Measurements from ENCODE around the gene GULP1. TPM values are rescaled to one million over a fixed set of nuclear protein-coding genes. Genes with fewer than 3 reads are reported as not detected.

Gene GULP1
- polyA plus RNA-seq, 1 donor (not counting 4 experiments of a cell fraction or from before 2014, with no cell fraction given) = 11.7 TPM

- FAIRE-seq (no peak), DNase-seq (ENCODE audit: low read depth, low spot score) (no peak)
- H3K4me1 ChIP-seq (ENCODE audit: control insufficient read depth, extremely low read depth, insufficient read depth, low read length) = peaks cover 2% of the 10 kb centered on the region
- no peak overlapping the region for H3K4me3 ChIP-seq (ENCODE audit: control insufficient read depth in 2 of 3, extremely low read depth in 1 of 3, insufficient read depth in 2 of 3, low read depth in 1 of 3, low read length in 3 of 3)
- no peak overlapping the region for H3K9ac ChIP-seq (ENCODE audit: control insufficient read depth, extremely low read depth, insufficient read depth, low read length)
- H3K4me2 ChIP-seq (ENCODE audit: control insufficient read depth, extremely low read depth, insufficient read depth, low read depth, low read length) = no peak overlapping the region
- no peaks in the 10 kb centered on the region for H4K20me1 ChIP-seq (ENCODE audit: control insufficient read depth, extremely low read depth, insufficient read depth, low read length)
- H3K27ac ChIP-seq (ENCODE audit: control insufficient read depth, insufficient read depth, low read length) = no peak overlapping the region
- H3K9me1 ChIP-seq (ENCODE audit: control insufficient read depth, extremely low read depth, insufficient read depth, low read length) = no peaks in the 10 kb centered on the region
- TF ChIP-seq, protein P1, sequence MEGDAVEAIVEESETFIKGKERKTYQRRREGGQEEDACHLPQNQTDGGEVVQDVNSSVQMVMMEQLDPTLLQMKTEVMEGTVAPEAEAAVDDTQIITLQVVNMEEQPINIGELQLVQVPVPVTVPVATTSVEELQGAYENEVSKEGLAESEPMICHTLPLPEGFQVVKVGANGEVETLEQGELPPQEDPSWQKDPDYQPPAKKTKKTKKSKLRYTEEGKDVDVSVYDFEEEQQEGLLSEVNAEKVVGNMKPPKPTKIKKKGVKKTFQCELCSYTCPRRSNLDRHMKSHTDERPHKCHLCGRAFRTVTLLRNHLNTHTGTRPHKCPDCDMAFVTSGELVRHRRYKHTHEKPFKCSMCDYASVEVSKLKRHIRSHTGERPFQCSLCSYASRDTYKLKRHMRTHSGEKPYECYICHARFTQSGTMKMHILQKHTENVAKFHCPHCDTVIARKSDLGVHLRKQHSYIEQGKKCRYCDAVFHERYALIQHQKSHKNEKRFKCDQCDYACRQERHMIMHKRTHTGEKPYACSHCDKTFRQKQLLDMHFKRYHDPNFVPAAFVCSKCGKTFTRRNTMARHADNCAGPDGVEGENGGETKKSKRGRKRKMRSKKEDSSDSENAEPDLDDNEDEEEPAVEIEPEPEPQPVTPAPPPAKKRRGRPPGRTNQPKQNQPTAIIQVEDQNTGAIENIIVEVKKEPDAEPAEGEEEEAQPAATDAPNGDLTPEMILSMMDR (optimal IDR thresholded peaks at IDR 0.05 in 1 of 3, IDR thresholded peaks at IDR 0.05 in 1 of 3, conservative IDR thresholded peaks at IDR 0.05 in 1 of 3; ENCODE audit: extremely low read depth in 1 of 3, insufficient read depth in 2 of 3, low read length in 3 of 3) = no peak
- TF ChIP-seq EZH2 (IDR thresholded peaks at IDR 0.05; ENCODE audit: low read length) = no peak
- dilution Hi-C loops (cut with MboI; ENCODE audit: extremely low pct_ligation_motif_present, low sequenced_read_pairs) = no loop called here
- no peaks in the 10 kb centered on the region for H3K9me3 ChIP-seq (ENCODE audit: control insufficient read depth, low read depth, low read length)
- no peak overlapping the region for H2AFZ ChIP-seq (ENCODE audit: control insufficient read depth, low read length)
- H3K36me3 ChIP-seq (ENCODE audit: control insufficient read depth in 2 of 2, extremely low read depth in 1 of 2, insufficient read depth in 2 of 2, low read length in 2 of 2) = no peaks in the 10 kb centered on the region
- H3K79me2 ChIP-seq (ENCODE audit: control insufficient read depth, insufficient read depth, low read length) = no peaks in the 10 kb centered on the region
- H3K27me3 ChIP-seq (ENCODE audit: control insufficient read depth, extremely low read depth, insufficient read depth, low read length) = no peaks in the 10 kb centered on the region
Observed at GRCh38 chr2:188577231-188577630, 285.6 kb downstream of the GULP1 start.

- Histone ChIP-seq H3K4me1 (ENCODE audit: control insufficient read depth, extremely low read depth, insufficient read depth, low read length) (peaks cover 2% of the 10 kb centered on the region), H3K27ac (ENCODE audit: control insufficient read depth, insufficient read depth, low read length) (no peak overlapping the region), H2AFZ (ENCODE audit: control insufficient read depth, low read length) (no peak overlapping the region), H3K36me3 (ENCODE audit: control insufficient read depth in 2 of 2, extremely low read depth in 1 of 2, insufficient read depth in 2 of 2, low read length in 2 of 2) (no peaks in the 10 kb centered on the region), H4K20me1 (ENCODE audit: control insufficient read depth, extremely low read depth, insufficient read depth, low read length) (no peaks in the 10 kb centered on the region), H3K9me3 (ENCODE audit: control insufficient read depth, low read depth, low read length) (no peaks in the 10 kb centered on the region), H3K9me1 (ENCODE audit: control insufficient read depth, extremely low read depth, insufficient read depth, low read length) (no peaks in the 10 kb centered on the region), H3K79me2 (ENCODE audit: control insufficient read depth, insufficient read depth, low read length) (no peaks in the 10 kb centered on the region), H3K27me3 (ENCODE audit: control insufficient read depth, extremely low read depth, insufficient read depth, low read length) (no peaks in the 10 kb centered on the region), H3K4me2 (ENCODE audit: control insufficient read depth, extremely low read depth, insufficient read depth, low read depth, low read length) (no peak overlapping the region), H3K9ac (ENCODE audit: control insufficient read depth, extremely low read depth, insufficient read depth, low read length) (no peak overlapping the region), H3K4me3 (ENCODE audit: control insufficient read depth in 2 of 3, extremely low read depth in 1 of 3, insufficient read depth in 2 of 3, low read depth in 1 of 3, low read length in 3 of 3) (no peak overlapping the region)
- FAIRE-seq = no peak
- TF ChIP-seq EZH2 (IDR thresholded peaks at IDR 0.05; ENCODE audit: low read length) = no peak
- TF ChIP-seq, protein P1 (optimal IDR thresholded peaks at IDR 0.05 in 1 of 3, IDR thresholded peaks at IDR 0.05 in 1 of 3, conservative IDR thresholded peaks at IDR 0.05 in 1 of 3; ENCODE audit: extremely low read depth in 1 of 3, insufficient read depth in 2 of 3, low read length in 3 of 3) = no peak
- no peak for DNase-seq (ENCODE audit: low read depth, low spot score)
- dilution Hi-C loops (cut with MboI; ENCODE audit: extremely low pct_ligation_motif_present, low sequenced_read_pairs) = no loop called here
Observed at GRCh38 chr2:188580738-188581137, 289.1 kb downstream of the GULP1 start.
